Nephron (organoid): ENCODE data around the gene NINL.
A peak's percentile ranks its signal among the peaks of the same experiment; 100 is the strongest.

Source experiments
- H3K27ac Mint-ChIP-seq, 3 experiments: 2 replicates each; pipeline ENCODE4 v1.8.0; 2020; ENCODE audit warnings: mixed read lengths in 3 of 3, mild to moderate bottlenecking in 2 of 3, moderate library complexity in 1 of 3
- H3K27me3 Mint-ChIP-seq: 2 replicates; pipeline ENCODE4 v1.8.0; 2021; ENCODE audit warnings: low read depth, mild to moderate bottlenecking, moderate library complexity, mixed read lengths
- H3K36me3 Mint-ChIP-seq: 2 replicates; pipeline ENCODE4 v1.8.0; 2020; ENCODE audit warnings: low read depth, mixed read lengths
- H3K4me1 Mint-ChIP-seq: 2 replicates; pipeline ENCODE4 v1.8.0; 2020; ENCODE audit warnings: mixed read lengths
- H3K4me3 Mint-ChIP-seq, 3 experiments: 2 replicates each; pipeline ENCODE4 v1.8.0; 2020; ENCODE audit warnings: mild to moderate bottlenecking in 3 of 3, mixed read lengths in 3 of 3, moderate library complexity in 2 of 3
- H3K9me3 Mint-ChIP-seq: 2 replicates; pipeline ENCODE4 v1.8.0; 2020; ENCODE audit warnings: mixed read lengths
- CTCF ChIP-seq, 3 experiments: fragments of 200-600 bp; sonication (generic); IDR thresholded peaks; one replicate each; pipeline ENCODE4 v1.5.0; 2021; ENCODE audit warnings: antibody characterized with exemption in 3 of 3; ENCODE audit not compliant: unreplicated experiment in 3 of 3

Gene NINL

GRCh38 chr20:25526446-25526845 is 58.9 kb downstream of the NINL start:
- H3K4me1 Mint-ChIP-seq = no peaks in the 10 kb centered on the region

GRCh38 chr20:25525867-25526266 is 59.5 kb downstream of the NINL start:
- H3K4me3 Mint-ChIP-seq = no peak overlapping the region
- H3K36me3 Mint-ChIP-seq = peaks cover 68% of the 10 kb centered on the region
- peak overlapping the region in 1 of 3 experiments; percentile 7 for H3K27ac Mint-ChIP-seq
- H3K4me1 Mint-ChIP-seq = no peaks in the 10 kb centered on the region
- TF ChIP-seq CTCF (IDR thresholded peaks at IDR 0.05; ENCODE audit: unreplicated experiment in 3 of 3) = no peak
- H3K27me3 Mint-ChIP-seq = no peaks in the 10 kb centered on the region
- H3K9me3 Mint-ChIP-seq = peaks cover 21% of the 10 kb centered on the region

More at GRCh38 chr20:25526446-25526845, 58.9 kb downstream of the NINL start:
- H3K36me3 Mint-ChIP-seq = peaks cover 66% of the 10 kb centered on the region
- no peak for TF ChIP-seq CTCF (IDR thresholded peaks at IDR 0.05; ENCODE audit: unreplicated experiment in 3 of 3)
- H3K4me3 Mint-ChIP-seq = no peak overlapping the region
- H3K27ac Mint-ChIP-seq = no peak overlapping the region
- H3K27me3 Mint-ChIP-seq = no peaks in the 10 kb centered on the region
- H3K9me3 Mint-ChIP-seq = peaks cover 19% of the 10 kb centered on the region

GRCh38 chr20:25525295-25525694 is 60.0 kb downstream of the NINL start:
- Mint-ChIP-seq H3K4me3 (no peak overlapping the region), H3K27ac (no peak overlapping the region), H3K4me1 (no peaks in the 10 kb centered on the region), H3K36me3 (peaks cover 70% of the 10 kb centered on the region), H3K27me3 (no peaks in the 10 kb centered on the region), H3K9me3 (peaks cover 24% of the 10 kb centered on the region)
- TF ChIP-seq CTCF (IDR thresholded peaks at IDR 0.05; ENCODE audit: unreplicated experiment in 3 of 3) = no peak

- peaks cover 45% of the 10 kb centered on the region for H3K9me3 Mint-ChIP-seq
- H3K27me3 Mint-ChIP-seq = no peaks in the 10 kb centered on the region
- H3K36me3 Mint-ChIP-seq = peaks cover 97% of the 10 kb centered on the region
- no peaks in the 10 kb centered on the region for H3K4me1 Mint-ChIP-seq
- TF ChIP-seq CTCF (IDR thresholded peaks at IDR 0.05; ENCODE audit: unreplicated experiment in 3 of 3) = no peak
- H3K4me3 Mint-ChIP-seq = no peak overlapping the region
- no peak overlapping the region for H3K27ac Mint-ChIP-seq
Observed at GRCh38 chr20:25521382-25521781, 63.9 kb downstream of the NINL start.

- H3K36me3 Mint-ChIP-seq = peaks cover 98% of the 10 kb centered on the region
- TF ChIP-seq CTCF (IDR thresholded peaks at IDR 0.05; ENCODE audit: unreplicated experiment in 3 of 3) = no peak
- peaks cover 63% of the 10 kb centered on the region for H3K9me3 Mint-ChIP-seq
- no peak overlapping the region for H3K4me3 Mint-ChIP-seq
- no peaks in the 10 kb centered on the region for H3K4me1 Mint-ChIP-seq
- no peak overlapping the region for H3K27ac Mint-ChIP-seq
- peaks cover 6% of the 10 kb centered on the region for H3K27me3 Mint-ChIP-seq
Observed at GRCh38 chr20:25517124-25517523, 68.2 kb downstream of the NINL start.

- no peak for TF ChIP-seq CTCF (IDR thresholded peaks at IDR 0.05; ENCODE audit: unreplicated experiment in 3 of 3)
- H3K27ac Mint-ChIP-seq = no peak overlapping the region
- peaks cover 91% of the 10 kb centered on the region for H3K36me3 Mint-ChIP-seq
- H3K4me3 Mint-ChIP-seq = no peak overlapping the region
- no peaks in the 10 kb centered on the region for H3K4me1 Mint-ChIP-seq
- peaks cover 47% of the 10 kb centered on the region for H3K9me3 Mint-ChIP-seq
- H3K27me3 Mint-ChIP-seq = peaks cover 6% of the 10 kb centered on the region
Observed at GRCh38 chr20:25514747-25515340, 70.5 kb downstream of the NINL start.
